GM23338 (cell line): ENCODE results near the gene SORCS2. TPM values are rescaled to one million over a fixed set of nuclear protein-coding genes. Genes with fewer than 3 reads are reported as not detected.

Source experiments
- ATAC-seq: fragments of 200-7000 bp; cut with Tn5 transposase; 3 replicates; pipeline ENCODE4 v1.9.1; 2020
- DNase-seq: peaks from one replicate; pipeline ENCODE4 v3.0.0-alpha.2; 2015; ENCODE audit warnings: low spot score
- H2AFZ ChIP-seq: fragments of 200-600 bp; sonication (generic); 2 replicates; pipeline ENCODE4 v1.8.0; 2016; ENCODE audit warnings: antibody characterized with exemption, mild to moderate bottlenecking, moderate library complexity
- H3F3A ChIP-seq: fragments of 200-600 bp; sonication (generic); replicated peaks from 2 replicates; pipeline ENCODE4 v1.8.0; 2017; ENCODE audit warnings: antibody characterized with exemption, mixed run types, low read depth
- H3K27ac ChIP-seq: fragments of 200-600 bp; sonication (generic); 2 replicates; pipeline ENCODE4 v1.6.1; 2016; ENCODE audit warnings: low read depth
- H3K27me3 ChIP-seq: fragments of 200-600 bp; sonication (generic); 2 replicates; pipeline ENCODE4 v1.8.0; 2016; ENCODE audit warnings: mild to moderate bottlenecking, mixed run types, moderate library complexity; ENCODE audit not compliant: insufficient read depth
- H3K36me3 ChIP-seq: fragments of 200-600 bp; sonication (generic); 2 replicates; pipeline ENCODE4 v1.8.0; 2016; ENCODE audit warnings: mild to moderate bottlenecking; ENCODE audit not compliant: insufficient read depth
- H3K4me1 ChIP-seq: fragments of 200-600 bp; sonication (generic); 2 replicates; pipeline ENCODE4 v1.8.0; 2016; ENCODE audit warnings: mild to moderate bottlenecking, moderate library complexity; ENCODE audit not compliant: insufficient read depth
- H3K4me2 ChIP-seq: fragments of 200-600 bp; sonication (generic); 2 replicates; pipeline ENCODE4 v1.7.1; 2017; ENCODE audit warnings: mixed run types
- H3K4me3 ChIP-seq: fragments of 200-600 bp; sonication (generic); 2 replicates; pipeline ENCODE4 v1.6.1; 2016; ENCODE audit warnings: mixed run types
- H3K79me2 ChIP-seq: fragments of 200-600 bp; sonication (generic); replicated peaks from 2 replicates; pipeline ENCODE4 v1.8.0; 2017; ENCODE audit warnings: mild to moderate bottlenecking; ENCODE audit not compliant: insufficient read depth
- H3K9me2 ChIP-seq: fragments of 200-600 bp; sonication (generic); 2 replicates; pipeline ENCODE4 v1.8.0; 2017; ENCODE audit not compliant: insufficient read depth
- H4K20me1 ChIP-seq: fragments of 200-600 bp; sonication (generic); replicated peaks from 2 replicates; pipeline ENCODE4 v1.8.0; 2017; ENCODE audit warnings: mild to moderate bottlenecking; ENCODE audit not compliant: insufficient read depth
- H3K27ac Mint-ChIP-seq: 2 replicates; pipeline ENCODE4 v1.8.0; 2020; ENCODE audit warnings: inconsistent platforms, mild to moderate bottlenecking, moderate library complexity, mixed read lengths
- H3K27me3 Mint-ChIP-seq: 3 replicates; pipeline ENCODE4 v1.8.0; 2022; ENCODE audit warnings: low read depth, mild to moderate bottlenecking, moderate library complexity, mixed read lengths, inconsistent platforms; ENCODE audit not compliant: insufficient read depth, poor library complexity
- H3K36me3 Mint-ChIP-seq: 3 replicates; pipeline ENCODE4 v1.8.0; 2021; ENCODE audit warnings: low read depth, mild to moderate bottlenecking, inconsistent platforms, moderate library complexity, mixed read lengths
- H3K4me1 Mint-ChIP-seq: 3 replicates; pipeline ENCODE4 v1.8.0; 2020; ENCODE audit warnings: mild to moderate bottlenecking, inconsistent platforms, mixed read lengths
- H3K4me3 Mint-ChIP-seq: 3 replicates; pipeline ENCODE4 v1.8.0; 2021; ENCODE audit warnings: moderate library complexity, mild to moderate bottlenecking, inconsistent platforms, mixed read lengths
- H3K9me3 Mint-ChIP-seq: 3 replicates; pipeline ENCODE4 v1.8.0; 2020; ENCODE audit warnings: moderate library complexity, mild to moderate bottlenecking, inconsistent platforms, mixed read lengths
- CREB1 ChIP-seq: fragments of 250-450 bp; sonication (Bioruptor Pico); IDR thresholded peaks from 2 replicates; pipeline ENCODE4 v1.5.0; 2020; ENCODE audit warnings: low read depth, mild to moderate bottlenecking, moderate library complexity
- EZH2 ChIP-seq: fragments of 200-600 bp; sonication (generic); IDR thresholded peaks from one replicate; pipeline ENCODE4 v1.8.0; 2017; ENCODE audit warnings: antibody characterized with exemption, mild to moderate bottlenecking, low read depth; ENCODE audit not compliant: unreplicated experiment
- EZH2phosphoT487 ChIP-seq: fragments of 200-600 bp; sonication (generic); IDR thresholded peaks from one replicate; pipeline ENCODE4 v1.8.1; 2018; ENCODE audit warnings: antibody characterized with exemption; ENCODE audit not compliant: unreplicated experiment
- JUNB ChIP-seq: IDR thresholded peaks from one replicate; pipeline ENCODE4 v1.6.1; 2016; ENCODE audit warnings: antibody characterized with exemption; ENCODE audit not compliant: unreplicated experiment
- NANOG ChIP-seq: IDR thresholded peaks from 2 replicates; pipeline ENCODE4 v1.6.1; 2016; ENCODE audit warnings: antibody characterized with exemption, borderline replicate concordance
- POLR2AphosphoS5 ChIP-seq: IDR thresholded peaks from 2 replicates; pipeline ENCODE4 v1.6.1; 2016; ENCODE audit warnings: antibody characterized with exemption, low read depth
- STAT1 ChIP-seq: IDR thresholded peaks from one replicate; pipeline ENCODE4 v1.6.1; 2016; ENCODE audit warnings: antibody characterized with exemption; ENCODE audit not compliant: unreplicated experiment
- ZNF114 ChIP-seq: fragments of 250-450 bp; sonication (Bioruptor Pico); IDR thresholded peaks from 2 replicates; pipeline ENCODE4 v1.5.0; 2020; ENCODE audit warnings: mild to moderate bottlenecking, moderate library complexity
- ZNF462 ChIP-seq: fragments of 250-450 bp; sonication (Bioruptor Pico); IDR thresholded peaks from 2 replicates; pipeline ENCODE4 v1.5.0; 2020; ENCODE audit warnings: mild to moderate bottlenecking, moderate library complexity
- polyA plus RNA-seq: library from polyadenylated mRNA; unstranded; fragments of >200 nt; fragmentation: Nextera tagmentation; extraction: Ambion mirVana; gene quantifications from 2 replicates; pipeline ENCODE4 v1.2.1, GENCODE V29; 2016
- total RNA-seq: library from RNA; depleted of rRNA; stranded (reverse); fragments of >200 nt; shearing (Covaris generic); gene quantifications from 2 replicates; pipeline ENCODE4 v1.2.3, GENCODE V29; 2014
- TF ChIP-seq, protein P1 (sequence below): IDR thresholded peaks from 2 replicates; pipeline ENCODE4 v1.6.1; 2016; ENCODE audit warnings: antibody characterized with exemption
- TF ChIP-seq, protein P2 (sequence below): IDR thresholded peaks from one replicate; pipeline ENCODE4 v1.6.1; 2018; ENCODE audit warnings: antibody characterized with exemption; ENCODE audit not compliant: unreplicated experiment

SORCS2 gene
- total and polyA plus RNA-seq, 2 experiments from 2014 or later: 0.47 to 2.4 TPM

DNA sequence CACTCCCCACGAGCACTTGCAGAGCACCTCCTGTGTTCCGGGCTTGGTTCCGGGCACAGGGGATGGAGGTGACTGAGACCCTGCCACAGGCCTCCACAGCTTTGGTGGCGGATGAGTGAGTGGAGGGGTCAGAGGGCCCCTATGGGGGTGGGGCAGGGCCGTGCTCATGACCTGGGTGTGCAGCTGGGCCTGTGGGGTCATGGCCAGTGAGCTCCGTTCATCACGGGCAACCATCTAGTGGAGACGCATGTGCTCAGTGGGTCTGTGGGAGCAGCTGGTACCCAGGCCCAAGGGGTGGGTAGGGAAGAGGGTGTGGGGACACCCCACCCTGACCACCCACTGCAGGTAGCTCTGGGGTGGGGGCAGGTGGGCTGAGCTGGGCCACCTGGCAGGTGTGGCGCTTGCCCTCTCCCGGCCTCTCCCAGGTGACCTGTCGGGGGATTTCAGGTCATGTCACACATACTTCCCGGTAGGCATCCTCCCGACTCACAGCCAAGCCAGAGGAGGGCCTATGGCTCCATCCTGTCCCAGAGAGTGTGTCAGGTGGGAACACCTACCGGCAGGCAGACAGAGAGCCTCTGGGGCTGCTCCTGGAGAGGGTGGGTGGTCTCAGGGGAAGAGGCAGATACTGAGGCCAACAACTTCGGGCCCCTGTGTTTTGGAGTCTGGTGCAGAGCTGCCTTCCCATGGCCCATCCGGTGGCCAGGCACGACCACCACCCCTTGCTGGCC lies 238.8 kb downstream of the SORCS2 start (continued):
- TF ChIP-seq EZH2 (no peak), POLR2AphosphoS5 (no peak), CREB1 (CRISPR knock-in tag) (no peak), STAT1 (no peak), NANOG (no peak)
- TF ChIP-seq, protein P1, sequence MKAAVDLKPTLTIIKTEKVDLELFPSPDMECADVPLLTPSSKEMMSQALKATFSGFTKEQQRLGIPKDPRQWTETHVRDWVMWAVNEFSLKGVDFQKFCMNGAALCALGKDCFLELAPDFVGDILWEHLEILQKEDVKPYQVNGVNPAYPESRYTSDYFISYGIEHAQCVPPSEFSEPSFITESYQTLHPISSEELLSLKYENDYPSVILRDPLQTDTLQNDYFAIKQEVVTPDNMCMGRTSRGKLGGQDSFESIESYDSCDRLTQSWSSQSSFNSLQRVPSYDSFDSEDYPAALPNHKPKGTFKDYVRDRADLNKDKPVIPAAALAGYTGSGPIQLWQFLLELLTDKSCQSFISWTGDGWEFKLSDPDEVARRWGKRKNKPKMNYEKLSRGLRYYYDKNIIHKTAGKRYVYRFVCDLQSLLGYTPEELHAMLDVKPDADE: no peak

DNA sequence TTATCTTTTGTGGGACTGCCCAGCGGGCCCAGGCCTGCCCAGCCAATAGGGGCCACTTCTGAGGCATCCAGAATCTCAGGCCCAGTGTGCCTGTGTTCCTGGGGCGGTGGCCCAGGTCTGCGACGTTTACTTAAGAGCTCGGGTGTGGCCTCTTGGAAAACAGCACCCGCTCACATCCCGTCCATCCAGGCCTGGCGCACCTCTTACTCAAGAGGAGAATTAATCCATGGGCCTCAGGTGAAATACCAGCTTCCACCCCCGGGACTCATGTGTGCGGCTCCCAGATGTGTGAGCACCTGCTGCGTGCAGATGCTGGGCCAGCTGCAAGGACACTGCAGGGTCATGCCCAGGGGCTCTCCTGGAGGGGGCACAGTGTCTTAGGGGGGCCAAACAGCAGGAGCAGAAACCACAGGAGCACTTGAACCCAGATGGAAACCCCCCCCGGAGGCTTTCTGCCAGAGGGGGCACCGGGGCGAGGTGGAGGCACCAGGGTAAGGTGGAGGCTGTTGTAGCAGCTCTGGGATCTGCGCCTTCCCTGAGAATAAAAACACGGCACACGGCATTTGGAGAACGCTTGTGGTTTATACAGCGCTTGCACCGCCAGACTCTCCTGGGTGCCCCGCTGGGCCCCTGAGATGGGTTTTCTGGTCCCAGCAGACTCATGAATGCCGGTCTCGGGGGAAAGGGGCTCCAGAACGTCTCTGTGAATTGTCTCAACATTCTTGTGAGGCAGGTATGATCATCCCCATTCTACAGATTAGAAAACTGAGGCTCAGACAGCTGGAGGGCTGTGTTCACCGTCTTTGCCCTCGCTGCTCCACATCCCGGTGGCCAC lies 239.6 kb downstream of the SORCS2 start:
- no peaks in the 10 kb centered on the region for H4K20me1 ChIP-seq
- H3K27me3 Mint-ChIP-seq: peaks cover 15% of the 10 kb centered on the region
- TF ChIP-seq CREB1 (CRISPR knock-in tag) (no peak), POLR2AphosphoS5 (no peak), JUNB (no peak), ZNF462 (CRISPR knock-in tag) (no peak), STAT1 (no peak), EZH2phosphoT487 (no peak), ZNF114 (no peak)
- TF ChIP-seq, protein P2, sequence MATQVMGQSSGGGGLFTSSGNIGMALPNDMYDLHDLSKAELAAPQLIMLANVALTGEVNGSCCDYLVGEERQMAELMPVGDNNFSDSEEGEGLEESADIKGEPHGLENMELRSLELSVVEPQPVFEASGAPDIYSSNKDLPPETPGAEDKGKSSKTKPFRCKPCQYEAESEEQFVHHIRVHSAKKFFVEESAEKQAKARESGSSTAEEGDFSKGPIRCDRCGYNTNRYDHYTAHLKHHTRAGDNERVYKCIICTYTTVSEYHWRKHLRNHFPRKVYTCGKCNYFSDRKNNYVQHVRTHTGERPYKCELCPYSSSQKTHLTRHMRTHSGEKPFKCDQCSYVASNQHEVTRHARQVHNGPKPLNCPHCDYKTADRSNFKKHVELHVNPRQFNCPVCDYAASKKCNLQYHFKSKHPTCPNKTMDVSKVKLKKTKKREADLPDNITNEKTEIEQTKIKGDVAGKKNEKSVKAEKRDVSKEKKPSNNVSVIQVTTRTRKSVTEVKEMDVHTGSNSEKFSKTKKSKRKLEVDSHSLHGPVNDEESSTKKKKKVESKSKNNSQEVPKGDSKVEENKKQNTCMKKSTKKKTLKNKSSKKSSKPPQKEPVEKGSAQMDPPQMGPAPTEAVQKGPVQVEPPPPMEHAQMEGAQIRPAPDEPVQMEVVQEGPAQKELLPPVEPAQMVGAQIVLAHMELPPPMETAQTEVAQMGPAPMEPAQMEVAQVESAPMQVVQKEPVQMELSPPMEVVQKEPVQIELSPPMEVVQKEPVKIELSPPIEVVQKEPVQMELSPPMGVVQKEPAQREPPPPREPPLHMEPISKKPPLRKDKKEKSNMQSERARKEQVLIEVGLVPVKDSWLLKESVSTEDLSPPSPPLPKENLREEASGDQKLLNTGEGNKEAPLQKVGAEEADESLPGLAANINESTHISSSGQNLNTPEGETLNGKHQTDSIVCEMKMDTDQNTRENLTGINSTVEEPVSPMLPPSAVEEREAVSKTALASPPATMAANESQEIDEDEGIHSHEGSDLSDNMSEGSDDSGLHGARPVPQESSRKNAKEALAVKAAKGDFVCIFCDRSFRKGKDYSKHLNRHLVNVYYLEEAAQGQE: no peak
- TF ChIP-seq, protein P1: no peak

More for the DNA sequence above, 239.6 kb downstream of the SORCS2 start:
- H3K9me3 Mint-ChIP-seq: no peaks in the 10 kb centered on the region; the same call in 2 of the 3 replicates
- Histone ChIP-seq H3K79me2 (no peaks in the 10 kb centered on the region), H3K4me3 (no peak overlapping the region), H3K36me3 (no peaks in the 10 kb centered on the region), H3K4me2 (no peak overlapping the region), H3K4me1 (peaks cover 24% of the 10 kb centered on the region), H3K27me3 (no peaks in the 10 kb centered on the region), H2AFZ (no peak overlapping the region), H3K27ac (no peak overlapping the region), H3F3A (no peaks in the 10 kb centered on the region), H3K9me2 (no peaks in the 10 kb centered on the region)
- H3K4me1 Mint-ChIP-seq: peaks cover 46% of the 10 kb centered on the region
- H3K36me3 Mint-ChIP-seq: no peaks in the 10 kb centered on the region
- no peak for ATAC-seq
- no peak for DNase-seq
- H3K4me3 Mint-ChIP-seq: no peak overlapping the region
- H3K27ac Mint-ChIP-seq: no peak overlapping the region
